ENCODE measurements around the gene GRAMD1B.

DNA sequence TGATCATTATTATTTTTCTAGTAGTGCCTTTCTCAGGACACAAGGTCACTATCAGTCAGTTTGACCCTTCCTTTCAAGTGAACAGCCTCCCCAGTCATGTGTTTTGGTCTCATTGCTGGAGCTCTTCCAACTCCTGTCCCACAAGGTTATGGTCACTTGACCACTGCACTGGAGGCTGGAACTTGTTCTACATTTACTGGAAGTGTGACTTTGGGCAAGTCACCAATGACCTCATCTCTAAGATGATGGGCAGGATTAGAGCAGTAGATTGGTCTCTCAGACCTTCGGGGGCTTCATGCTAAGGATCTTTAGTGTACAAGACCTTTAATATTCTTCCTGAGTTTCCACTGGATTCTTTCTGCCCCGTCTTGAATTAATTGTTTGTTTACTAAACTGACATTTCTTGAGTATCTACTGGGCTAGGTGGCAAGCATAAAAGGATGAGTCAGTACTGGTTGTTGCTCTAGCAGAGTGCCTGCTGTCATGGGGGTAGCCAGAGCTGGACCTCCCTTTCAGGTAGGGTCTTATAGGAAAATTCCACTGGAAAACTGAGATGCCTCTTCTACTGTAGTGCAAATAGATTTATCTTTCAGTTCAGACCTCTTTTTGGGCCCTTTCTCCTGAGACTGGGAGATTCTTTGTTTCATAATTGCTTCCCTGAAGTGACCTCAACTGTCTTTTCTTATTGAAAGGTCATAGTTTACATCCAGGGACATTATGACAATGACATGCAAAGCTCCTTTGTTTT, 106.8 kb downstream of the GRAMD1B start:
- TF ChIP-seq CTCF (IDR thresholded peaks at IDR 0.05) (no peak), POLR2A (IDR thresholded peaks at IDR 0.05) (no peak)
